SK-N-SH (cell line): ENCODE measurements around the gene SLC7A14. TPM values are rescaled to one million over a fixed set of nuclear protein-coding genes. Genes with fewer than 3 reads are reported as not detected.

Experiments used
- CTCF ChIA-PET: fragments of 300-600, 350-600 bp; formaldehyde crosslinking; extraction: SDS; loops from one replicate; lab custom pipeline; 2021; lab: Yijun Ruan, JAX
- POLR2A ChIA-PET: fragments of 350-600 bp; sonication (Branson Sonifier 250); formaldehyde crosslinking; extraction: SDS; loops from one replicate; lab custom pipeline; 2020; ENCODE audit warnings: antibody characterized with exemption, inconsistent platforms; lab: Yijun Ruan, JAX
- DNase-seq: peaks from one replicate; pipeline ENCODE4 v3.0.0; 2012
- H2AFZ ChIP-seq: fragments of 200-600 bp; sonication (generic); 2 replicates; pipeline ENCODE4 v1.8.1; 2016; ENCODE audit warnings: antibody characterized with exemption, mild to moderate bottlenecking, low read depth
- H3F3A ChIP-seq: fragments of 200-600 bp; sonication (generic); replicated peaks from 2 replicates; pipeline ENCODE3; 2016; ENCODE audit warnings: antibody characterized with exemption, mild to moderate bottlenecking; ENCODE audit not compliant: insufficient read depth
- H3K27ac ChIP-seq, 2 experiments: fragments of 200-500 bp in 1 of 2; fragments of 200-600 bp in 1 of 2; sonication (Bioruptor generic) in 1 of 2; sonication (generic), shearing (Covaris generic) in 1 of 2; 2 replicates each; pipeline versions ENCODE4 v1.5.1 to v1.6.1; 2014 to 2016; ENCODE audit warnings: low read depth in 2 of 2, inconsistent platforms in 1 of 2, low read length in 1 of 2, mild to moderate bottlenecking in 1 of 2, mixed read lengths in 1 of 2
- H3K27me3 ChIP-seq: fragments of 200-600 bp; sonication (generic), shearing (Covaris generic); 2 replicates; pipeline ENCODE4 v1.6.1; 2016; ENCODE audit warnings: mixed run types; ENCODE audit not compliant: insufficient read depth
- H3K36me3 ChIP-seq, 2 experiments: fragments of 200-500 bp in 1 of 2; fragments of 200-600 bp in 1 of 2; sonication (Bioruptor generic) in 1 of 2; sonication (generic) in 1 of 2; replicated peaks in 1 of 2; 2 replicates each; pipeline versions ENCODE3 to v1.5.1; 2014 to 2016; ENCODE audit warnings: low read length in 1 of 2, mild to moderate bottlenecking in 1 of 2; ENCODE audit not compliant: insufficient read depth in 2 of 2, control insufficient read depth in 1 of 2
- H3K4me1 ChIP-seq, 2 experiments: fragments of 200-500 bp in 1 of 2; fragments of 200-600 bp in 1 of 2; sonication (Bioruptor generic) in 1 of 2; sonication (generic), shearing (Covaris generic) in 1 of 2; 2 replicates each; pipeline versions ENCODE4 v1.5.1 to v1.6.1; 2014 to 2016; ENCODE audit warnings: low read depth in 1 of 2, low read length in 1 of 2, mixed run types in 1 of 2; ENCODE audit not compliant: insufficient read depth in 2 of 2, control insufficient read depth in 1 of 2
- H3K4me2 ChIP-seq: fragments of 200-600 bp; sonication (generic), shearing (Covaris generic); 2 replicates; pipeline ENCODE4 v1.6.1; 2017; ENCODE audit warnings: mixed run types
- H3K4me3 ChIP-seq, 2 experiments: fragments of 200-500 bp in 1 of 2; fragments of 200-600 bp in 1 of 2; sonication (Bioruptor generic) in 1 of 2; sonication (generic), shearing (Covaris generic) in 1 of 2; 2 replicates each; pipeline versions ENCODE4 v1.5.1 to v1.8.1; 2014 to 2016; ENCODE audit warnings: low read depth in 2 of 2, inconsistent platforms in 1 of 2, low read length in 1 of 2, mild to moderate bottlenecking in 1 of 2, mixed read lengths in 1 of 2, moderate library complexity in 1 of 2
- H3K79me2 ChIP-seq: fragments of 200-600 bp; sonication (generic); 2 replicates; pipeline ENCODE4 v1.8.1; 2017; ENCODE audit warnings: mild to moderate bottlenecking; ENCODE audit not compliant: insufficient read depth
- H3K9ac ChIP-seq: fragments of 200-600 bp; sonication (generic); 2 replicates; pipeline ENCODE4 v1.6.1; 2017; ENCODE audit warnings: mixed run types
- H3K9me2 ChIP-seq: fragments of 200-600 bp; sonication (generic); 2 replicates; pipeline ENCODE4 v1.6.1; 2017; ENCODE audit warnings: mixed run types
- H3K9me3 ChIP-seq: fragments of 200-600 bp; sonication (generic); 2 replicates; pipeline ENCODE4 v1.6.1; 2017; ENCODE audit warnings: mixed run types, mild to moderate bottlenecking, moderate library complexity
- H4K20me1 ChIP-seq: fragments of 200-600 bp; sonication (generic); 2 replicates; pipeline ENCODE4 v1.6.1; 2017; ENCODE audit warnings: mild to moderate bottlenecking, mixed run types; ENCODE audit not compliant: insufficient read depth
- ELF1 ChIP-seq: IDR thresholded peaks from 2 replicates; pipeline ENCODE4 v1.4.0; 2012
- EZH2phosphoT487 ChIP-seq: fragments of 200-600 bp; sonication (generic); IDR thresholded peaks from 2 replicates; pipeline ENCODE4 v1.6.1; 2017; ENCODE audit warnings: low read depth, mixed run types, mild to moderate bottlenecking, antibody characterized with exemption, moderate library complexity, borderline replicate concordance
- FOSL2 ChIP-seq: IDR thresholded peaks from 2 replicates; pipeline ENCODE4 v1.4.0; 2012; ENCODE audit warnings: low read depth, mild to moderate bottlenecking, moderate library complexity, borderline replicate concordance
- FOXJ3 ChIP-seq: sonication (generic); formaldehyde crosslinking; IDR thresholded peaks from 2 replicates; pipeline ENCODE4 v1.5.1; 2020; ENCODE audit warnings: mild to moderate bottlenecking, missing genetic modification reagents
- FOXM1 ChIP-seq: IDR thresholded peaks from 2 replicates; pipeline ENCODE4 v1.4.0; 2012; ENCODE audit warnings: low read depth, mild to moderate bottlenecking
- GATA2 ChIP-seq: sonication (generic); formaldehyde crosslinking; IDR thresholded peaks from 2 replicates; pipeline ENCODE4 v1.5.0; 2020; ENCODE audit warnings: mild to moderate bottlenecking, missing genetic modification reagents
- IRF3 ChIP-seq: fragments of 150-350 bp; IDR thresholded peaks from 2 replicates; pipeline ENCODE4 v1.6.1; 2016; ENCODE audit warnings: mild to moderate bottlenecking, low read depth, low read length
- NFIC ChIP-seq: IDR thresholded peaks from 2 replicates; pipeline ENCODE4 v1.4.0; 2012; ENCODE audit warnings: borderline replicate concordance
- NRF1 ChIP-seq: IDR thresholded peaks from 2 replicates; pipeline ENCODE4 v1.6.1; 2012; ENCODE audit warnings: low read depth, mild to moderate bottlenecking, low read length
- PBX3 ChIP-seq: IDR thresholded peaks from 2 replicates; pipeline ENCODE4; 2012
- RAD21 ChIP-seq: IDR thresholded peaks from 2 replicates; pipeline ENCODE4 v1.6.1; 2012; ENCODE audit warnings: mild to moderate bottlenecking, low read length
- RFX5 ChIP-seq: IDR thresholded peaks from 2 replicates; pipeline ENCODE4 v1.6.1; 2012; ENCODE audit warnings: mild to moderate bottlenecking, improper control_type of control experiment, low read length
- SMC3 ChIP-seq: IDR thresholded peaks from 2 replicates; pipeline ENCODE4 v1.6.1; 2012; ENCODE audit warnings: low read depth, low read length, improper control_type of control experiment
- TAF1 ChIP-seq: IDR thresholded peaks from 2 replicates; pipeline ENCODE4 v1.6.1; 2012; ENCODE audit warnings: low read depth, mild to moderate bottlenecking, low read length, moderate library complexity, borderline replicate concordance
- USF2 ChIP-seq: fragments of 150-350 bp; IDR thresholded peaks from 2 replicates; pipeline ENCODE4 v1.6.1; 2017; ENCODE audit warnings: antibody characterized with exemption, low read length, low read depth, borderline replicate concordance
- ZBTB33 ChIP-seq: IDR thresholded peaks from 2 replicates; pipeline ENCODE4 v1.4.0; 2012; ENCODE audit warnings: low read depth, borderline replicate concordance
- WGBS: methylation state at CpG from one replicate; pipeline ENCODE4 v1.1.6; 2017; ENCODE audit warnings: low lambda C conversion rate; 5-methylcytosine and 5-hydroxymethylcytosine counted together
- polyA plus RNA-seq, 3 experiments: library from polyadenylated mRNA; depleted of rRNA; stranded (reverse); fragments of >200 nt; gene quantifications; 2 replicates each; pipeline ENCODE4 v1.2.3, GENCODE V29; 2012

SLC7A14 gene
- polyA plus RNA-seq, 1 of the 3 experiments (the other 2 are of a cell fraction), result 2.5 TPM

GRCh38 chr3:170534227-170534626 is 51.6 kb downstream of the SLC7A14 start:
- DNase-seq, result no peak
- POLR2A ChIA-PET, result no interaction called here
- H4K20me1 ChIP-seq, result no peaks in the 10 kb centered on the region
- no peaks in the 10 kb centered on the region for H3K4me1 ChIP-seq
- TF ChIP-seq ZBTB33, result no peak
- no peak for TF ChIP-seq FOXJ3 (CRISPR knock-in tag)
- no peak for TF ChIP-seq FOSL2
- TF ChIP-seq RFX5, result no peak
- TF ChIP-seq RAD21, result no peak
- TF ChIP-seq IRF3, result no peak
- TF ChIP-seq NFIC, result no peak
- no peak for TF ChIP-seq SMC3
- TF ChIP-seq ELF1, result no peak
- TF ChIP-seq EZH2phosphoT487, result no peak
- TF ChIP-seq GATA2 (CRISPR knock-in tag), result no peak
- no peak for TF ChIP-seq TAF1
- TF ChIP-seq FOXM1, result no peak
- no peak for TF ChIP-seq USF2
- no peaks in the 10 kb centered on the region for H3K27me3 ChIP-seq
- no peak overlapping the region for H3K9ac ChIP-seq
- H3K79me2 ChIP-seq, result no peaks in the 10 kb centered on the region
- H3K4me2 ChIP-seq, result no peak overlapping the region
- no peak overlapping the region for H2AFZ ChIP-seq
- no peak overlapping the region for H3K4me3 ChIP-seq
- H3F3A ChIP-seq, result no peaks in the 10 kb centered on the region
- H3K36me3 ChIP-seq, result no peaks in the 10 kb centered on the region
- no peak overlapping the region for H3K27ac ChIP-seq
- CTCF ChIA-PET, result no interaction called here
- no peaks in the 10 kb centered on the region for H3K9me2 ChIP-seq
- 80% methylated on average over 3 of the region's 3 CpGs for WGBS
- H3K9me3 ChIP-seq, result no peaks in the 10 kb centered on the region

GRCh38 chr3:170532573-170532972 is 53.3 kb downstream of the SLC7A14 start:
- H3K9ac ChIP-seq, result no peak overlapping the region
- no peaks in the 10 kb centered on the region for H4K20me1 ChIP-seq
- WGBS, result 97% methylated on average over 6 of the region's 6 CpGs
- H3K9me3 ChIP-seq, result no peaks in the 10 kb centered on the region
- H3K79me2 ChIP-seq, result no peaks in the 10 kb centered on the region
- H3K36me3 ChIP-seq, result no peaks in the 10 kb centered on the region
- ChIA-PET CTCF (no interaction called here), POLR2A (no interaction called here)
- no peaks in the 10 kb centered on the region for H3K9me2 ChIP-seq
- no peak overlapping the region for H2AFZ ChIP-seq
- no peak for DNase-seq
- TF ChIP-seq NRF1, result no peak
- TF ChIP-seq ELF1, result no peak
- TF ChIP-seq PBX3, result no peak
- TF ChIP-seq NFIC, result peak; percentile 5; the same call in 1 of the 2 replicates
- H3K4me1 ChIP-seq, result no peaks in the 10 kb centered on the region
- H3K27ac ChIP-seq, result no peak overlapping the region
- H3F3A ChIP-seq, result no peaks in the 10 kb centered on the region
- H3K4me2 ChIP-seq, result no peak overlapping the region
- H3K27me3 ChIP-seq, result no peaks in the 10 kb centered on the region
- no peak overlapping the region for H3K4me3 ChIP-seq
